GM23338 (cell line): ENCODE results near the gene NEO1. TPM values are rescaled to one million over a fixed set of nuclear protein-coding genes. Genes with fewer than 3 reads are reported as not detected.

Experiments
- CREB1 ChIP-seq: fragments of 250-450 bp; sonication (Bioruptor Pico); IDR thresholded peaks from 2 replicates; pipeline ENCODE4 v1.5.0; 2020; ENCODE audit warnings: low read depth, mild to moderate bottlenecking, moderate library complexity
- CTCF ChIP-seq, 2 experiments: fragments of 200-600 bp in 1 of 2; sonication (generic) in 1 of 2; conservative IDR thresholded peaks; 2 replicates each; pipeline versions ENCODE4 v1.5.1 to v1.6.1; 2016 to 2017; ENCODE audit warnings: antibody characterized with exemption in 2 of 2, low read depth in 2 of 2, mild to moderate bottlenecking in 2 of 2, moderate library complexity in 1 of 2
- EZH2 ChIP-seq: fragments of 200-600 bp; sonication (generic); IDR thresholded peaks from one replicate; pipeline ENCODE4 v1.8.0; 2017; ENCODE audit warnings: antibody characterized with exemption, mild to moderate bottlenecking, low read depth; ENCODE audit not compliant: unreplicated experiment
- NANOG ChIP-seq: IDR thresholded peaks from 2 replicates; pipeline ENCODE4 v1.6.1; 2016; ENCODE audit warnings: antibody characterized with exemption, borderline replicate concordance
- REST ChIP-seq: IDR thresholded peaks from one replicate; pipeline ENCODE4 v1.6.1; 2018; ENCODE audit warnings: antibody characterized with exemption; ENCODE audit not compliant: unreplicated experiment
- STAT1 ChIP-seq: IDR thresholded peaks from one replicate; pipeline ENCODE4 v1.6.1; 2016; ENCODE audit warnings: antibody characterized with exemption; ENCODE audit not compliant: unreplicated experiment
- ZNF114 ChIP-seq: fragments of 250-450 bp; sonication (Bioruptor Pico); IDR thresholded peaks from 2 replicates; pipeline ENCODE4 v1.5.0; 2020; ENCODE audit warnings: mild to moderate bottlenecking, moderate library complexity
- ZNF462 ChIP-seq: fragments of 250-450 bp; sonication (Bioruptor Pico); IDR thresholded peaks from 2 replicates; pipeline ENCODE4 v1.5.0; 2020; ENCODE audit warnings: mild to moderate bottlenecking, moderate library complexity
- polyA plus RNA-seq: library from polyadenylated mRNA; unstranded; fragments of >200 nt; fragmentation: Nextera tagmentation; extraction: Ambion mirVana; gene quantifications from 2 replicates; pipeline ENCODE4 v1.2.1, GENCODE V29; 2016
- total RNA-seq: library from RNA; depleted of rRNA; stranded (reverse); fragments of >200 nt; shearing (Covaris generic); gene quantifications from 2 replicates; pipeline ENCODE4 v1.2.3, GENCODE V29; 2014

The NEO1 gene
- total and polyA plus RNA-seq, 2 experiments from 2014 or later: 8.4 to 45.8 TPM

- TF ChIP-seq ZNF462 (CRISPR knock-in tag) (no peak), CREB1 (CRISPR knock-in tag) (no peak), ZNF114 (CRISPR knock-in tag) (no peak), STAT1 (no peak), NANOG (no peak), CTCF (conservative IDR thresholded peaks at IDR 0.05; ENCODE audit: low read depth in 2 of 2) (no peak), REST (no peak), EZH2 (no peak)
These were observed 34.8 kb downstream of the NEO1 start (continued) for GRCh38 chr15:73087098-73087497.
